WTC11 (cell line): ENCODE data around the gene CSPG5. TPM values are rescaled to one million over a fixed set of nuclear protein-coding genes. Genes with fewer than 3 reads are reported as not detected.

Experiments
- ATAC-seq: fragments of 200-7000 bp; cut with Tn5 transposase; 2 replicates; pipeline ENCODE4 v1.10.0; 2021; ENCODE audit warnings: mild to moderate bottlenecking, moderate library complexity
- CTCF ChIA-PET: fragments of 300-600 bp; sonication (Branson Sonifier 250); formaldehyde crosslinking; loops from one replicate; lab custom pipeline; 2021; ENCODE audit warnings: antibody characterized with exemption; lab: Charles Lee
- POLR2A ChIA-PET: fragments of 350-600 bp; sonication (Branson Sonifier 250); formaldehyde crosslinking; loops from one replicate; lab custom pipeline; 2021; ENCODE audit warnings: antibody characterized with exemption; lab: Charles Lee
- DNase-seq: peaks from one replicate; pipeline ENCODE4 v3.0.0; 2021; ENCODE audit warnings: low spot score
- H3K27ac Mint-ChIP-seq: 2 replicates; pipeline ENCODE4 v1.8.0; 2021; ENCODE audit warnings: mixed read lengths
- H3K27me3 Mint-ChIP-seq: 2 replicates; pipeline ENCODE4 v1.8.0; 2021; ENCODE audit warnings: low read depth, mild to moderate bottlenecking, moderate library complexity, mixed read lengths
- H3K36me3 Mint-ChIP-seq: 2 replicates; pipeline ENCODE4 v1.8.0; 2021; ENCODE audit warnings: mixed read lengths
- H3K4me1 Mint-ChIP-seq: 2 replicates; pipeline ENCODE4 v1.8.0; 2022; ENCODE audit warnings: mixed read lengths
- H3K4me3 Mint-ChIP-seq: 2 replicates; pipeline ENCODE4 v1.8.0; 2021; ENCODE audit warnings: mild to moderate bottlenecking, moderate library complexity, mixed read lengths
- H3K9me3 Mint-ChIP-seq: 2 replicates; pipeline ENCODE4 v1.8.0; 2021; ENCODE audit warnings: mixed read lengths
- ATF3 ChIP-seq: sonication (generic); formaldehyde crosslinking; conservative IDR thresholded peaks from 2 replicates; pipeline ENCODE4 v1.8.1; 2022; ENCODE audit warnings: mild to moderate bottlenecking, missing genetic modification reagents
- ATF6 ChIP-seq: sonication (generic); formaldehyde crosslinking; IDR thresholded peaks from 2 replicates; pipeline ENCODE4 v1.8.1; 2023; ENCODE audit warnings: mild to moderate bottlenecking, missing genetic modification reagents
- CREM ChIP-seq: sonication (generic); formaldehyde crosslinking; IDR thresholded peaks from 2 replicates; pipeline ENCODE4 v1.8.1; 2022; ENCODE audit warnings: mild to moderate bottlenecking, missing genetic modification reagents, moderate library complexity
- CTCF ChIP-seq: fragments of 200-600 bp; IDR thresholded peaks from 2 replicates; pipeline ENCODE4 v1.8.0; 2022; ENCODE audit warnings: antibody characterized with exemption
- E2F4 ChIP-seq: sonication (generic); formaldehyde crosslinking; IDR thresholded peaks from 2 replicates; pipeline ENCODE4 v1.8.1; 2022; ENCODE audit warnings: low read depth, mild to moderate bottlenecking, moderate library complexity, missing genetic modification reagents, borderline replicate concordance
- EMX1 ChIP-seq: fragments of 250-450 bp; sonication (Bioruptor Pico); IDR thresholded peaks from 2 replicates; pipeline ENCODE4 v1.8.0; 2021; ENCODE audit warnings: mild to moderate bottlenecking
- ETV6 ChIP-seq: sonication (generic); formaldehyde crosslinking; IDR thresholded peaks from 2 replicates; pipeline ENCODE4 v1.8.1; 2022; ENCODE audit warnings: mild to moderate bottlenecking, missing genetic modification reagents
- FOXP1 ChIP-seq: sonication (generic); formaldehyde crosslinking; IDR thresholded peaks from 2 replicates; pipeline ENCODE4 v1.8.0; 2022; ENCODE audit warnings: missing genetic modification reagents, mild to moderate bottlenecking, moderate library complexity, borderline replicate concordance
- SMAD4 ChIP-seq: sonication (generic); formaldehyde crosslinking; IDR thresholded peaks from 2 replicates; pipeline ENCODE4 v1.8.0; 2022; ENCODE audit warnings: mild to moderate bottlenecking, missing genetic modification reagents
- STAT6 ChIP-seq: sonication (generic); formaldehyde crosslinking; conservative IDR thresholded peaks from 2 replicates; pipeline ENCODE4 v1.8.1; 2023; ENCODE audit warnings: mild to moderate bottlenecking, low read depth, missing genetic modification reagents, moderate library complexity
- TEAD4 ChIP-seq: sonication (generic); formaldehyde crosslinking; IDR thresholded peaks from 2 replicates; pipeline ENCODE4 v1.8.0; 2022; ENCODE audit warnings: mild to moderate bottlenecking, missing genetic modification reagents
- ZNF416 ChIP-seq: fragments of 250-450 bp; sonication (Bioruptor Pico); IDR thresholded peaks from 2 replicates; pipeline ENCODE4 v1.9.0; 2021; ENCODE audit warnings: mild to moderate bottlenecking, inconsistent platforms
- ZNF423 ChIP-seq: fragments of 250-450 bp; sonication (Bioruptor Pico); IDR thresholded peaks from 2 replicates; pipeline ENCODE4 v2.1.2; 2022; ENCODE audit warnings: mild to moderate bottlenecking, moderate library complexity
- total RNA-seq: library from RNA; stranded (reverse); gene quantifications from 3 replicates; pipeline ENCODE4 v1.2.3, GENCODE V29; 2021
- TF ChIP-seq, protein P1 (sequence below): sonication (generic); formaldehyde crosslinking; IDR thresholded peaks from 2 replicates; pipeline ENCODE4 v1.8.0; 2022; ENCODE audit warnings: mild to moderate bottlenecking, missing genetic modification reagents
- TF ChIP-seq, protein P2 (sequence below): sonication (generic); formaldehyde crosslinking; IDR thresholded peaks from 2 replicates; pipeline ENCODE4 v1.8.0; 2022; ENCODE audit warnings: mild to moderate bottlenecking, missing genetic modification reagents
- TF ChIP-seq, protein P3 (sequence below): sonication (generic); formaldehyde crosslinking; IDR thresholded peaks from 2 replicates; pipeline ENCODE4 v1.8.0; 2023; ENCODE audit warnings: mild to moderate bottlenecking, missing genetic modification reagents
- TF ChIP-seq, protein P4 (sequence below): sonication (generic); formaldehyde crosslinking; IDR thresholded peaks from 2 replicates; pipeline ENCODE4 v1.8.1; 2022; ENCODE audit warnings: mild to moderate bottlenecking, missing genetic modification reagents, moderate library complexity, borderline replicate concordance

The CSPG5 gene
- total RNA-seq, 1 experiment from 2014 or later = 3.3 TPM

GRCh38 chr3:47525617-47526016 is 53.0 kb downstream of the CSPG5 start (continued):
- TF ChIP-seq, protein P1, sequence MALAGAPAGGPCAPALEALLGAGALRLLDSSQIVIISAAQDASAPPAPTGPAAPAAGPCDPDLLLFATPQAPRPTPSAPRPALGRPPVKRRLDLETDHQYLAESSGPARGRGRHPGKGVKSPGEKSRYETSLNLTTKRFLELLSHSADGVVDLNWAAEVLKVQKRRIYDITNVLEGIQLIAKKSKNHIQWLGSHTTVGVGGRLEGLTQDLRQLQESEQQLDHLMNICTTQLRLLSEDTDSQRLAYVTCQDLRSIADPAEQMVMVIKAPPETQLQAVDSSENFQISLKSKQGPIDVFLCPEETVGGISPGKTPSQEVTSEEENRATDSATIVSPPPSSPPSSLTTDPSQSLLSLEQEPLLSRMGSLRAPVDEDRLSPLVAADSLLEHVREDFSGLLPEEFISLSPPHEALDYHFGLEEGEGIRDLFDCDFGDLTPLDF (CRISPR knock-in tag) = no peak
- TF ChIP-seq, protein P2, sequence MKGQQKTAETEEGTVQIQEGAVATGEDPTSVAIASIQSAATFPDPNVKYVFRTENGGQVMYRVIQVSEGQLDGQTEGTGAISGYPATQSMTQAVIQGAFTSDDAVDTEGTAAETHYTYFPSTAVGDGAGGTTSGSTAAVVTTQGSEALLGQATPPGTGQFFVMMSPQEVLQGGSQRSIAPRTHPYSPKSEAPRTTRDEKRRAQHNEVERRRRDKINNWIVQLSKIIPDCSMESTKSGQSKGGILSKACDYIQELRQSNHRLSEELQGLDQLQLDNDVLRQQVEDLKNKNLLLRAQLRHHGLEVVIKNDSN = no peak
- TF ChIP-seq EMX1 (CRISPR knock-in tag) = no peak
- TF ChIP-seq ETV6 (CRISPR knock-in tag) = no peak
- TF ChIP-seq CREM (CRISPR knock-in tag) = no peak

GRCh38 chr3:47523310-47524073 is 55.2 kb downstream of the CSPG5 start:
- ATAC-seq = no peak
- Mint-ChIP-seq H3K36me3 (no peaks in the 10 kb centered on the region), H3K9me3 (0 out of 2 replicates have a peak, but pooled peaks cover 3% of the 10 kb centered on the region), H3K27ac (no peak overlapping the region), H3K4me3 (no peak overlapping the region), H3K4me1 (peaks cover 19% of the 10 kb centered on the region), H3K27me3 (peaks cover 19% of the 10 kb centered on the region)
- no peak for DNase-seq
- CTCF ChIA-PET = interaction anchor here (1.2 to 3.0 kb wide), 10 partner anchors 10 to 314 kb away, joined by 3 to 21 read pairs (median 10); no protein-coding TSS in a partner anchor
- POLR2A ChIA-PET = no interaction called here
- TF ChIP-seq E2F4 (no peak), CTCF (no peak), SMAD4 (no peak), ZNF416 (no peak), ATF6 (CRISPR knock-in tag) (no peak), ATF3 (CRISPR knock-in tag) (no peak), TEAD4 (CRISPR knock-in tag) (no peak), ZNF423 (no peak), FOXP1 (no peak), STAT6 (CRISPR knock-in tag) (no peak)
- TF ChIP-seq, protein P3, sequence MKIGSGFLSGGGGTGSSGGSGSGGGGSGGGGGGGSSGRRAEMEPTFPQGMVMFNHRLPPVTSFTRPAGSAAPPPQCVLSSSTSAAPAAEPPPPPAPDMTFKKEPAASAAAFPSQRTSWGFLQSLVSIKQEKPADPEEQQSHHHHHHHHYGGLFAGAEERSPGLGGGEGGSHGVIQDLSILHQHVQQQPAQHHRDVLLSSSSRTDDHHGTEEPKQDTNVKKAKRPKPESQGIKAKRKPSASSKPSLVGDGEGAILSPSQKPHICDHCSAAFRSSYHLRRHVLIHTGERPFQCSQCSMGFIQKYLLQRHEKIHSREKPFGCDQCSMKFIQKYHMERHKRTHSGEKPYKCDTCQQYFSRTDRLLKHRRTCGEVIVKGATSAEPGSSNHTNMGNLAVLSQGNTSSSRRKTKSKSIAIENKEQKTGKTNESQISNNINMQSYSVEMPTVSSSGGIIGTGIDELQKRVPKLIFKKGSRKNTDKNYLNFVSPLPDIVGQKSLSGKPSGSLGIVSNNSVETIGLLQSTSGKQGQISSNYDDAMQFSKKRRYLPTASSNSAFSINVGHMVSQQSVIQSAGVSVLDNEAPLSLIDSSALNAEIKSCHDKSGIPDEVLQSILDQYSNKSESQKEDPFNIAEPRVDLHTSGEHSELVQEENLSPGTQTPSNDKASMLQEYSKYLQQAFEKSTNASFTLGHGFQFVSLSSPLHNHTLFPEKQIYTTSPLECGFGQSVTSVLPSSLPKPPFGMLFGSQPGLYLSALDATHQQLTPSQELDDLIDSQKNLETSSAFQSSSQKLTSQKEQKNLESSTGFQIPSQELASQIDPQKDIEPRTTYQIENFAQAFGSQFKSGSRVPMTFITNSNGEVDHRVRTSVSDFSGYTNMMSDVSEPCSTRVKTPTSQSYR (CRISPR knock-in tag) = no peak
- TF ChIP-seq, protein P4, sequence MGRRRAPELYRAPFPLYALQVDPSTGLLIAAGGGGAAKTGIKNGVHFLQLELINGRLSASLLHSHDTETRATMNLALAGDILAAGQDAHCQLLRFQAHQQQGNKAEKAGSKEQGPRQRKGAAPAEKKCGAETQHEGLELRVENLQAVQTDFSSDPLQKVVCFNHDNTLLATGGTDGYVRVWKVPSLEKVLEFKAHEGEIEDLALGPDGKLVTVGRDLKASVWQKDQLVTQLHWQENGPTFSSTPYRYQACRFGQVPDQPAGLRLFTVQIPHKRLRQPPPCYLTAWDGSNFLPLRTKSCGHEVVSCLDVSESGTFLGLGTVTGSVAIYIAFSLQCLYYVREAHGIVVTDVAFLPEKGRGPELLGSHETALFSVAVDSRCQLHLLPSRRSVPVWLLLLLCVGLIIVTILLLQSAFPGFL (CRISPR knock-in tag) = no peak
